Measurements from ENCODE around the gene PTPRN2. TPM values are rescaled to one million over a fixed set of nuclear protein-coding genes. Genes with fewer than 3 reads are reported as not detected.

The PTPRN2 gene
- total RNA-seq, 1 experiment from 2014 or later = 4.4 TPM

DNA sequence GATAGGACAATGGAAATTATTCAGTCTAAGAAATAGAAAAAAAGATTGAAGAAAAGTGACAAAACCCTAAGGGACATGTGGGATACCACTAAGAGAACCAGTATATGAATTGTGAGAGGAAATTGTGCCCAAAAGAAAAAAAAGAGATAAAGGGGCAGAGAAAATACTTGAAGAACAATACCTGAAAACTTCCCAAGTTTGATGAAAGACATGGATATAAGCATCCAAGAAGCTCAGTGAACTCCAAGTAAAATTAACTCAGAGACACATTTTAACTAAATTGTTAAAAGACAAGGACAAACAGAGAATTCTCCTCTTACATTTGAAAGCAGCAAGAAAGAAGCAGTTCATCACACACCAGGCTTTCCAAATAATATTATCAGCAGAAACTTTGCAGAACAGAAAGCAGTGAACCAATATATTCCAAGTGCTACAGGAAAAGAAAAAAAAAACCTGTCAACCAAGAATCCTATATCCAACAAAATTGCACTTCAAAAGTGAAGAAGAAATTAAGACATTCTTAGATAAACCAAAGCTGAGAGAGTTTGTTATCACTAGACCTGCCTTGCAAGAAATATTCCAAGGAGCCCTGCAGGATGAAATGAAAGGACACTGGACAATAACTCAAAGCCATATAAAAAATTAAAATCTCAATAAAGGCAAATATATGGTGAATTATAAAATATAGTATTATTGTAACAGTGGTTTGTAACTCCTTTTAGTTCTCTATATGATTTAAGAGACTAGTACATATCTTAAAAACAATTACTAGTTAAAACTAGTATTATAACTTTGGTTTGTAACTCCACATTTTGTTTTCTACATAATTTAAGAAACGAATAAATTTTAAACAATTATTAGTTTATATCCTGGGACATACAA is 470.0 kb downstream of the PTPRN2 start:
- DNase-seq (ENCODE audit: low spot score) = no peak

DNA sequence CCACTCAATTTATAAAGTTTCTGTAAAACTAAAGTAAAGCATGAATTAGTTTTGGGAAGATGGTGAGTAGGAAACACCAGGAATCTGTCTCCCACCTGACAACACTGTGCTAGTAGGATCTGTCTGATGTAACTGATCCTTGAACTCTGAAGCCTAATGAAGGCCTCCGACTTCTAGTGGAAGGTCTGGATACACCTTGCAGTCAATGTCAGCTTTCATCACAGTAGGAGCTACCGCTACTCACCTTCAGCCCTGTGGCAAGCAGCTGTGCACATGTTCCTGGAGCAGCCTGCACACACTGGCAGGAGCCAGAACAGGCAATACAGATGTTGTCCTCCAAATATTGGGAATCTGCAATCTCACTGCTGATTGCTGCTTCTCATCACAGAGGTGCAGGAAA is 471.4 kb downstream of the PTPRN2 start:
- DNase-seq (ENCODE audit: low spot score) = no peak

DNA sequence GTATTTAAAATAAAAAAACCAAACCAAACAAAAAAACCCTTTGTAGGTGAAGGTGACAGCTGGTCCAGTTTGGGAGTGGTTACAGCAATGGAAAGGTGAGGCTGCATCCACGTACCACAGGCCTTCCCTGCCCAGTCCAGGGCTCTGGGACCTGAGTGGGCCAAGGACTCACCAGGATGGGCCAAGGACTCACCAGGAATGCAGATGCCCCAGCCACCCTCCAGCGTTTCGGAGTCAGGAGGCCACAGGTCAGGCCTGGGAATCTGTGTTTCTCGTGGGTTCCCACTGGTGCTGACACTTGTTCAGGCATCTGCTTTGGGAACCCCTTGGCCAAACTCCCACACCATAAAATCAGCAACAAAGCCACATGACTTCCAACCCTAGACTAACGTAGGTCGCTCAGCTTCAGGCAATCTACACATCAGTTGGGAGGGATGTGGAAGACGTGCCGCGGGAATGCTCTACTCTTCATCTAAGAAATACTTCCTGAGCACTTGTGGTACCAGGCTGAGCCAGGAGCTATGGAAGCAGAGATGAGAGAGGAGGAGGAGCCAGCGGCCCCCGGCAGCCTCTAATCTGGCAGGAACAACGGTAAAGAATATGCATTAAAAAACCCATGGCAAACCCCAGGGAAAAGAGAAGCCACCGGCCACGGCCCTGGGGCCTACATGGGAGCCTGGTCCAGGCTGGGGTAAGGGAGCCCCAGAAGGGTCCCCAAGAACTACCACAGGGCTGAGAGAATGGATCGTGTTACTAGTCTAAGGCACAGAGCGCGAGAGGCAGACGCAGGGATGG is 473.4 kb downstream of the PTPRN2 start:
- no peak for DNase-seq (ENCODE audit: low spot score)

DNA sequence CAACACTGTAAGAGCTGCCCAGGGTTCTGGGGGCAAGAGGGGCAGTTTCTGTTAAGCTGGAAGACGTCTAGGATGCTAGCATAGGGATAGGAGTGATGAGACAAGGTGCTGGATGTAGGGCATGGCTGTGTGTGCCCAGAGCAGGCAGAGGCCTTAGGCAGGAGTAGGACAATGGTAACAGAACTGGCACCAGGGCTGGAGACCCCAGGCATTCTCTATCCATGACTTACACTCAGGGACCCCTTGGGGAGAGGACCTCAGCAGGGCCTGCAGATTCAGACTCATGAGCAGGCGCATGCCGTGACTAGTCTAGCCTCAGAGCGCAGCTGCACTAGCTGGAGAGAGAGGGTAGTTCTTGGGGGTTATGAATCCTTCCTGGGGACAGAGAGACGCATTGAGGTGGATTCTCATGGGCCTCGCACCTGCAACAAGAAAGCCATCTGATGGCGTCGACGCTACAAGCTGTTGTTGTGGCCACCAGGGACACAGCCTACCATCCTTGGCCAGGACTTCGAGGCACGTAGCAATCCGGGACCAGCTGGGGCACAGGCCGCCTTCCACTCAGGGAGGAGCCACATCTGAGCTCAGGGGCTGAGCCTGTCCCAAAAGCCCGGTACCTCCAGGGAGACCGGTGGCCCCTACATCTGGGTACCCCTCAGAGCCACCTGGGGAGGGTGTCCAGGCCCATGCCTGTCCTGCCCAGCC is 474.1 kb downstream of the PTPRN2 start:
- no peak for DNase-seq (ENCODE audit: low spot score)

DNA sequence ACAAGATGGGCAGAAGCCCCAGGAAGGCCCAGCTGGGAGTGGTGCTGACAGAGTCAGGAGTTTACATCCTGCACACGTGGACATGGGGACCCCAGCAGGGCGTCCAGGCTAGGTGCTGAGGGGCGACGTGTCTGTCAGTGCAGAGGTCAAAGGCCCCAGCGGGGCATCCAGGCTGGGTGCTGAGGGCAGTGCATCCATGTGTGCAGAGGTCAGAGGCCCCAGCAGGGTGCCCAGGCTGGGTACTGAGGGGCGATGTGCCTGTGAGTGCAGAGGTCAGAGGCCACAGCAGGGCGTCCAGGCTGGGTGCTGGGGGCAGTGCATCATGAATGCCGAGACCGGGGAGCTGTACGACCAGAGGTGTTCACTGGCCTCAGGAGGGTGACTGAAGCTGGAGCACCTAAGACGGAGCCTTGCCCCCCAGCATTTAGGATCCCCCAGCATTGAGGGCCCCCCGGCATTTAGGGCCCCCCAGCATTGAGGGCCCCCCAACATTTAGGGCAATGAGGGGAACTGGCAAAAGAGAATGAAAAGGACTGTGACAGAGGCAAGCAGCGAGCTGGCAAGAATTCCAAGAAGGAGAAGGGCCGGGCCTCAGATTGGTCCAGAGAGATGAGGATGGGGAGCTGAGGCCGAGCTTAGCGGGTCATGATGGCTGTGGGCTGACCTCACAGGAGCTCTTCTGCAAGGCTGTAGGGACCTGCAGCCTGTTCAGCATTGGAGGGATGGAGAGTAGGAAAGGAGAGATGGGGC is 474.9 kb downstream of the PTPRN2 start:
- DNase-seq (ENCODE audit: low spot score) = no peak

DNA sequence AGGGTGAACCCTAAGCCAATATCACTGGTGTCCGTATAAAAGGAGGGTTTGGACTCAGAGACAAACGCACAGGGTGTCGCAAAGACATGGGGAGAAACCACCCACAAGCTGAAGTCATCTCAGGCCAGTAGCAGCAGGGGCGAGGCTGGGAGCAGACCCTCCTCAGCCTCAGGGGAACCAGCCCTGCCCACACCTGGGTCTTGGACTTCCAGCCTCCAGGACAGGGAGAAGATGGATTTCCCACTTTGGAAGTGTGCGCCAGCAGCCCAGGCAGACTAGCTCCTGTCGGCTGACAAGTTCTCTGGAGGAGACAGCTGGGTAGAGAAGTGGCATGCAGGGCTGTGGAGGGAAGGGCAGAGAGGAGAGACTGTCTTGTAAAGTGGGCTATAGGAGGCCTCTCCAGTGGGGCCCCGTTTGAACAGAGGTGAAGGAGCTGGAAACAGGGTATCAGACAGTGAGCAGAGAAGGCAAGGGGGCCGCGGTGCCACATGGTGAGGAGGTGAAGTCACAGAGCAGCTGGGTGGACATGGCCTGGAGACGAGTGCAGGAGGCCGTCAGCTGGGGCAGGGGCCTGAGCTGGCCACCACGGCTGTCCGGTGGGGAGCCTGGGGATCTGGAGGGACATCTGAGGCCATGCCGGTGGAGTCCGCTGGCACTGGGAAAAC is 475.6 kb downstream of the PTPRN2 start:
- DNase-seq (ENCODE audit: low spot score) = no peak

DNA sequence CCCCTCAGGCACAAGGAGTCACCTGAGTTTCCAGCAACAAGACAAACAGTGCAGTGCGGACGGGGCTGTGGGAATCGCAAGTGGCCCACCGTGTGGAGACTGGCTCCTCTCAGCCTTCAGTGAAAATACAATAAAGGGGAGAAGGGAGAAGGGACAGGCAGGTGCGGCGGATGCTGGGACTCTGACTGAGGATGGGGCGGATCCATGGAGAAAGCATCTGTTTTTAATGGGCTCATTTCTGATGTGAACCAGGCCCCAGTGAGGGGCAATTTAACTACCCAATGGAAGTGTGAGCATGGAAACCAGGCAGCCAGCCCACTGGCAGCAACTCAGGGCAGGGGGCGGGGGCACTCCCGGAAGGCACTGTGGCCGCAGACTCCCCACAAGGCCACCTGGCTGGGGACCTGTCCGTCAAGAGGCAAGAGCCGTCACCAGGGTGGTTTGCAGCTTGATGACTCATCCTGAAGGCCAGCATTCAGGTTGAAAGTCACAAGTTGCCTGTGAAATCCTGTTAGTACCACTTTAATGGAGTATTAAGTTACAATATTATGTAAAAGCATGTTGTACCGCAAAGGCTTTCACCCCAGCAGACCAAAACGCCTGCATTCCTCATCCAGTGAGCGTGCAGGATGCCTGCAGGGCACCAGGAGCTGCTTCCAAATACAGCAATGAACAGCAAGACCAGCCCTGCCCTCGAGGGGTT is 476.4 kb downstream of the PTPRN2 start:
- DNase-seq (ENCODE audit: low spot score) = no peak

DNA sequence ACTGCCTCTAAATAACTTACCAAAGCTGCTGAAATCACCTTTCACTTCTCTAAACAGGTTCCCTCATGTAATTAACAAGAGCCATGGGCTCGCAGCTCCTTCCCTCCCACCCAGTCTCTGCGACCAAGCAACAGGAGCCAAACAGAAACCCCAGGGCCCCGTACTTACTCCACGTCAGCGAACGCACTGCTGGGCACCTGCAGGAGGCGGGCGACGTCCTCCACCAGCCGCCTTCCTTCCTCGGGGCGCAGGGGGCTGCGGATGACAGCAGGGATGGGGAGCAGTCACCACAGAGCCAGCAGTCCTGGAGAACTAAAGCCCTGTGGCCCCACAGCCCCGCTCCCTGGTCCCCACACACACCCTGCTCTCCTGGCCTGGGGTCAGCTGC is 477.0 kb downstream of the PTPRN2 start:
- DNase-seq (ENCODE audit: low spot score) = no peak

DNA sequence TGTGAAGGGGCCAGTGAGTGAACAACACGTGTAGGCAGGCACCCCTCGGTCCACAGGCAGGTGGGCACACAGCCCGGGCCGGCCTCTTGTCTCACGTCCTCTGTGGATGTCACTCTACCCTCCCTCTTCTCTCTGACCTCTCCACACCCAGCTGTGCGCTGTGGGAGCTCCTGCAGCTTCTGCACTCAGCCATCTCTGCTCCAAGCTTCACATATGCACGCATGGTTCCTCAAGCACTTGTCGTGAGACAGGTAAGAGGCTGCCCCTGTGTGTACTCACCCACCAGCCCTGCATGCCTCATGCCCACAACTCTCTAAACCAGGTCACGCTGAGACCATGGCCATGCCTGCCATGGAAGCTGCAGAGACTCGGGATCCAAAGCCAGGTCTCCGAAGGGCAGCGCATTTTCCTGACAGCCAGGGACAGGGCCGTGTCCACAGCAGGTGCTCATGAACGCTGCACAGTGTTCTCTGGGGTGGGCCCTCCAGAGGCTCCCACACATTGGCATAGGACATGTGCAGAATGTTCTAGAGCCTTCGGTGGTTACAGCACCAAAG is 477.5 kb downstream of the PTPRN2 start:
- DNase-seq (ENCODE audit: low spot score) = no peak

DNA sequence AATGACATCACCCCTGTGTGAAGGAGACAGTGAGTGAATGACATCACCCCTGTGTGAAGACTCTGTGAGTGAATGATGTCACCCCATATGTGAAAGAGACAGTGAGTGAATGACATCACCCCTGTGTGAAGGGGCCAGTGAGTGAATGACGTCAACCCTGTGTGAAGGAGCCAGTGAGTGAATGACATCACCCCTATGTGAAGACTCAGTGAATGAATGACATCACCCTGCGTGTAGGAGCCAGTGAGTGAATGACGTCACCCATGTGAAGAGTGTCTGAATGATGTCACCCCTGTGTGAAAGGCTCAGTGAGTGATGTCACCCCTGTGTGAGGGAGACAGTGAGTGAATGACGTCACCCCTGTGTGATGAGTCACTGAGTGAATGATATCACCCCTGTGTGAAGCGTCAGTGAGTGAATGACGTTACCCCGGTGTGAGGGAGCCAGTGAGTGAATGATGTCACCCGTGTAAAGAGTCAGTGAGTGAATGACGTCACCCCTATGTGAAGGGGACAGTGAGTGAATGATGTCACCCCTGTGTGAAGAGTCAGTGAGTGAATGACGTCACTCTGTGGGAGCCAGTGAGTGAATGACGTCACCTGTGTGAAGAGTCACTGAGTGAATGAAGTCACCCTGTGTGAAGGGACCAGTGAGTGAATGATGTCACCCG is 478.1 kb downstream of the PTPRN2 start:
- peak; percentile 4 for DNase-seq (ENCODE audit: low spot score)

DNA sequence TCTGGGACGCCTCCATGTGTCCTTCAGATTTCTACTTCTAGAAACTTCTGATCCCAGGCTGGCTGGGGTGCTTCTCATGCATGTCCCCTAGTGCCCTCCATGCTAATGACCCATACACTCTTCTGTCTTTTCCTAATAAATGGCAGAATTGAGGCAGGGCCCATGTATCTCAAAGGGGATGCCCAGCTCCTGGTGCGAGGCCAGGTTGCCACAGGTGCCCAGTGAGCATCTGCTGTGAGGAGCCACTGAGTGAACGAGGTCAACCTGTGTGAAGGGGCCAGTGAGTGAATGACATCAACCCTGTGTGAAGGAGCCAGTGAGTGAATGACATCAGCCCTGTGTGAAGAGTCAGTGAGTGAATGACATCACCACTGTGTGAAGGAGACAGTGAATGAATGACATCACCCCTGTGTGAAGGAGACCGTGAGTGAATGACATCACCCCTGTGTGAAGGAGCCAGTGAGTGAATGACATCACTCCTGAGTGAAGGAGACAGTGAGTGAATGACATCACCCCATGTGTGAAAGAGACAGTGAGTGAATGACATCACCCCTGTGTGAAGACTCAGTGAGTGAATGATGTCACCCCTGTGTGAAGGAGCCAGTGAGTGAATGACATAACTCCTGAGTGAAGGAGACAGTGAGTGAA is 478.9 kb downstream of the PTPRN2 start:
- no peak for DNase-seq (ENCODE audit: low spot score)

DNA sequence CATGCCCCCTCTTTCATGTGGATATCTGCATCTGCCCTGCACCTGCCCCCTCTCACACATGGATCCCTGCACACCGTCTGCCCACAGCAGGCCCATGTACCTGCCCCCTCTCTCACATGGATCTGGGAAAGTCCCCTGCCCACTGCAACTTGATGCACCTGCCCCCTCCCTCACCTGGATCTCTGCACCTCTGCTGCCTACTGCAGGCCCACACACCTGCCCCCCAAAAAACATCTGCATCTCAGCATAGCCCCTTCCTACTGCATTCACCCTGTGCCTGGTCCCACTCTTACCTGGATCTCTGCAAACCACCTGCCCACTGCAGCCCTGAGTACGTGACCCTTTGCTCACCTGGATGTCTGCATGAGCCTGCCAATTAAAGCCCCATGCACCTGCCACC is 479.8 kb downstream of the PTPRN2 start:
- no peak for DNase-seq (ENCODE audit: low spot score)

DNA sequence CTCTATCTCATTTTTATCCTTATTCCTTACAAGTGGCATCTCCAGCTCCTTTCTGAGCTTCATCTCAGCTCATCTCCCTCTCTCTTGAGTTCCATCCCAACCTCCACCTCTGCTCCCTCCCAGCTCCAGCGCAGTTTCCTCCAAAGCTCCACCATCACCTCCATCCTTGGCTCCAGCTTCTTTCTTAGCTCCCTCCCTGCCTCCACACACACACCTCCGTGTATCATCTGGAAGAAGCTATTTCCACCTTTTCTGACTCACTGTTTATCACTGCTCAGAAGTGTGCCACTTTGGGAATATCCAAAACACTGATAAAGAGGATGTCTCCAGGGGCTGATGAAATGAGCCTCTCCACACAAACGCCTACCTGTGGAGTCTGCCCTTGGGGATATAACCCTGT is 481.4 kb downstream of the PTPRN2 start:
- DNase-seq (ENCODE audit: low spot score) = no peak

DNA sequence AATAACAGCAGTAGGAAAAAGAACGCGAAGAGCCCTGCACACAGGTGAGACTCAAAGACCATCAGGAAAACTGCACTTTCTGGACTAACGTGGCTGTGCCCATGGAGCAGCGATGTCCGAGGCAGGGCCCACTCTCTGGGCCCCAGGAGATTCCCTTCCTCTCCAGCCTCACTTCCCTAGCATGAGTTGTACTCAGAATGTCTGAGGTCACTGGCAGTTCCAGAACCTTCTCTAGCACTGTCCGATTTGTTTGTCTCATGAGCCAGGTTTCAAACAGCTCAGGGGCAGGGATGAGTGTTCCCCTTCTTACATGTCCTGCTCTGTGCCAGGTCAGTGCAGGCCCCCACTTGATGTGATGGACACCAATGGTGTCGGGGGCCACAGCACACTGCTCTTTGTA is 484.2 kb downstream of the PTPRN2 start:
- DNase-seq (ENCODE audit: low spot score) = no peak

DNA sequence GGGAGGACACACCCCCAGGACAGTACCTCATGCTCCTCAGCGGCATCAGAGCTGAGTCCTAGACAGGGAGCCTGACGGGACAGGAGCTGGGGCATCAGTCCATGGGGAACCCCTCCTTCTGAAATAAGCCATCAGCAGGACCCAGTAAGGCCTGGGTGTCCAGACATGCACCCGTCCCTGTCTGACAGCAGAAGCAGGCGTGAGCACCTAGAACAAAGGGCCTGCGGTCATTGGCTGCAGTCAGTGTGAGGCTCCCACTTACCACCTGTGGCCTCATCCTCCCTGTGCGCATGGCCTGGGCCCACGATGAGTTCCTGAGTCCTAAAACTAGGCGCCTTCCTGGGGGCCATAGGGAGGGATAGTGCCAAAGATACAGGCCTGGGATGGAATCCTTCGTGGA is 484.7 kb downstream of the PTPRN2 start:
- no peak for DNase-seq (ENCODE audit: low spot score)

DNA sequence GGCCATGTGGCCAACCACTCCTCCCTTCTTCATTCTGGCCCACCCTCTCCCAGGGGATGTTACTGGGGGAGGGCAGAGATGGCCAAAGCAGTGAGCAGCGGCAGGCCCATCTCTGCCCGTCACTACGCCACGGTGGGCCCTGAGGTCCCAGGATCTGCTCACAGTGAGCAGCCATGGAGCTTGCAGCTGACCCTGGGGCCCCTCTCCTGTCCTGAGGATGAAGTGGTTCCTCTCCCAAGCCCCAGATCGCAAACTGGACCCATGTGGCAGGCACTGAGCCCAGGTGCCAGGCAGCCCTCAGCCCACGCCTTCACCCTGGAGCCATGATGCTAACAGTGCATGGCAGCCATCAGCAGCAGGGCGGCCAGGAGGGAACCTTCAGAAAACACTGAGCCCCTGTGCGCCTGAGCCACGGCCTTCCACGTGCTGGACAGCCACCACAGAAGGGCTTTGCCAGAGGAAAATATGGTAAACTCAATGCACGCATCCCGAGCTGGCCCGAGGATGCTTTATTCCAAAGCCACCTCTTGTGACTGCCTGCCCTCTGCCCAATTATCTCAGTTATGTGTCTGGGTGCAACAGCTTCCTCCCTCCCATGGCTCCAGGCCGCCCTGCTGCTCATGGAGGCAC is 485.7 kb downstream of the PTPRN2 start:
- no peak for DNase-seq (ENCODE audit: low spot score)

DNA sequence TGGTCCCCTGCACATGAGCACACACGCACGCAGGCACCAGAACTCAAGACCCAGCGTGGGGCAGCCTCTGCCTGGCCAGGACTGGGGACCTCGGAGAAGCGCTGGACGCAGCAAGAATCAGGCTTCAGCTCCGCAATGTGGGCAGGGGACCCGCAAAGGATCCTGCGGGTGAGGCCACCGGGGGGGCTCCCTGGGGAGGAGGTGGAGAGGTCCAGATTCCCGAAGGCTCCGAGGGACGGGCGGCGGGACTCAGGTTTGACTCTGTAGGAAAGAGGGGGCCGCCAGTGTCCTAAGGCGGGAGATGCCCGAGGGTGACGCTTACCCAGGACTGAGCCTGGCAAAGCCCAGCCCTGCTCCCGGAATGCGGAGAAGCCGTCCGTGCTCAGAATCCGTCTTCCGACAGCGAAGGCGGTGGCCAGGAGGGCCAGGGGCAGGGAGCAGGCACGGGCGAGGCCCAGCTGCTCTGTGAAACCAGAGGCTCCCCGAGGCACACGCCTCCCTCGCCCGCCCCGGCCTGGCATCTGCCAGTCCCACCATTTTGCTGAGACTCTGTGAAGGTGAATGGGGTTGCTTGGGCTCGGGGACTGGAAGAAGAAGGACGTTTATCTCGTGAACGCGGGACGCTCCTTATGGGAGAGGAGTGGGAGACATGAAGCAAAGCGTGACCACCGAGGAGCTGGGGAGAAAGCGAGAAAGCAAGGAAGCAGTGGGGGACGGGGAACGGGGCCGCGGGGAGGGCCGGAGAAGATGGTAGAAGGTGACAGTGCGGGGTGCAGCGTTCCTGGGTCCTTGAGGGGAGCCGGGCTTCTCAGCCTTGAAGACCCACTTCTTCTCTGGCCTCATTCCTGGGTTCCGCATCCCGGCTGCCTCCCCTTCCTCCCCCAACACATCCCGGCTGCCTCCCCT is 489.2 kb downstream of the PTPRN2 start:
- no peak for DNase-seq (ENCODE audit: low spot score)
